ENCODE data around the gene ATP6V0A1.
A peak's percentile ranks its signal among the peaks of the same experiment; 100 is the strongest.

The ATP6V0A1 gene

GRCh38 chr17:42561897-42562387, 103.3 kb downstream of the ATP6V0A1 start, which contains the start of gene COASY:
TSS of gene COASY (plus strand) at chr17:42562148. CDS start at chr17:42562623, 475 bp downstream.
- peak; percentile 99 for DNase-seq (ENCODE audit: low spot score)

- no peak for DNase-seq (ENCODE audit: low spot score)
Measured at GRCh38 chr17:42562388-42563142, 103.9 kb downstream of the ATP6V0A1 start.

- no peak for DNase-seq (ENCODE audit: low spot score)
Measured at GRCh38 chr17:42563143-42563509, 104.4 kb downstream of the ATP6V0A1 start.

- DNase-seq (ENCODE audit: low spot score) = no peak
Measured at GRCh38 chr17:42563543-42563942, 104.9 kb downstream of the ATP6V0A1 start.

GRCh38 chr17:42563950-42564349, 105.3 kb downstream of the ATP6V0A1 start:
- no peak for DNase-seq (ENCODE audit: low spot score)

- no peak for DNase-seq (ENCODE audit: low spot score)
Measured at GRCh38 chr17:42564815-42565522, 106.3 kb downstream of the ATP6V0A1 start.

GRCh38 chr17:42565523-42566214, 107.0 kb downstream of the ATP6V0A1 start:
- no peak for DNase-seq (ENCODE audit: low spot score)

GRCh38 chr17:42566215-42566882, 107.7 kb downstream of the ATP6V0A1 start:
- no peak for DNase-seq (ENCODE audit: low spot score)

- DNase-seq (ENCODE audit: low spot score) = peak; percentile 94
Measured at GRCh38 chr17:42566883-42567573, 108.3 kb downstream of the ATP6V0A1 start, which contains the start of gene MLX. TSS of gene MLX (plus strand) at chr17:42567100. CDS start at chr17:42567125, 25 bp downstream.

- no peak for DNase-seq (ENCODE audit: low spot score)
Measured at GRCh38 chr17:42568341-42569111, 109.8 kb downstream of the ATP6V0A1 start.

- DNase-seq (ENCODE audit: low spot score) = no peak
Measured at GRCh38 chr17:42571435-42572225, 113.0 kb downstream of the ATP6V0A1 start.

Small RNAs within 50 kb of the gene (small RNA-seq; reads per million reads assigned to genes)
- gene MIR548AT = 0 to 0.13 reads per million in 2 experiments
- 0 reads per million in 2 experiments for gene RNU7-97P
